Panc1 (cell line): ENCODE measurements around the gene STK31.

Experiments
- POLR2AphosphoS5 ChIP-seq: IDR thresholded peaks from 2 replicates; pipeline ENCODE4 v1.6.1; 2012; ENCODE audit warnings: mild to moderate bottlenecking, low read depth, low read length, moderate library complexity
- REST ChIP-seq, 2 experiments: IDR thresholded peaks; 2 replicates each; pipeline ENCODE4 v1.6.1; 2011 to 2012; ENCODE audit warnings: low read depth in 2 of 2, control low read depth in 1 of 2, low read length in 1 of 2, mild to moderate bottlenecking in 1 of 2, moderate library complexity in 1 of 2; ENCODE audit not compliant: insufficient read depth in 1 of 2
- SIN3A ChIP-seq: IDR thresholded peaks from 2 replicates; pipeline ENCODE4 v1.6.1; 2012; ENCODE audit warnings: low read depth, mild to moderate bottlenecking, low read length, moderate library complexity, borderline replicate concordance; ENCODE audit not compliant: insufficient read depth
- TCF7L2 ChIP-seq: IDR thresholded peaks from 2 replicates; pipeline ENCODE4 v1.6.1; 2011; ENCODE audit warnings: mild to moderate bottlenecking, low read depth, low read length, inconsistent platforms
- TF ChIP-seq, protein P1 (sequence below): fragments of 450-650 bp; IDR thresholded peaks from 2 replicates; pipeline ENCODE4 v1.5.1; 2017; ENCODE audit warnings: mild to moderate bottlenecking

- TF ChIP-seq, protein P1, sequence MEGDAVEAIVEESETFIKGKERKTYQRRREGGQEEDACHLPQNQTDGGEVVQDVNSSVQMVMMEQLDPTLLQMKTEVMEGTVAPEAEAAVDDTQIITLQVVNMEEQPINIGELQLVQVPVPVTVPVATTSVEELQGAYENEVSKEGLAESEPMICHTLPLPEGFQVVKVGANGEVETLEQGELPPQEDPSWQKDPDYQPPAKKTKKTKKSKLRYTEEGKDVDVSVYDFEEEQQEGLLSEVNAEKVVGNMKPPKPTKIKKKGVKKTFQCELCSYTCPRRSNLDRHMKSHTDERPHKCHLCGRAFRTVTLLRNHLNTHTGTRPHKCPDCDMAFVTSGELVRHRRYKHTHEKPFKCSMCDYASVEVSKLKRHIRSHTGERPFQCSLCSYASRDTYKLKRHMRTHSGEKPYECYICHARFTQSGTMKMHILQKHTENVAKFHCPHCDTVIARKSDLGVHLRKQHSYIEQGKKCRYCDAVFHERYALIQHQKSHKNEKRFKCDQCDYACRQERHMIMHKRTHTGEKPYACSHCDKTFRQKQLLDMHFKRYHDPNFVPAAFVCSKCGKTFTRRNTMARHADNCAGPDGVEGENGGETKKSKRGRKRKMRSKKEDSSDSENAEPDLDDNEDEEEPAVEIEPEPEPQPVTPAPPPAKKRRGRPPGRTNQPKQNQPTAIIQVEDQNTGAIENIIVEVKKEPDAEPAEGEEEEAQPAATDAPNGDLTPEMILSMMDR: no peak
- TF ChIP-seq POLR2AphosphoS5 (no peak), SIN3A (0 out of 2 replicates have a peak, but pooled peaks have one; percentile 46), REST (IDR thresholded peaks at IDR 0.05; ENCODE audit: insufficient read depth in 1 of 2, low read depth in 2 of 2, low read length in 1 of 2) (no peak), TCF7L2 (peak; percentile 60)
Observed at GRCh38 chr7:23680414-23681405, 29.3 kb upstream of the STK31 start.
